ENCODE data around the gene ZBTB20. TPM values are rescaled to one million over a fixed set of nuclear protein-coding genes. Genes with fewer than 3 reads are reported as not detected.
A peak's percentile ranks its signal among the peaks of the same experiment; 100 is the strongest.

ZBTB20 gene
- total RNA-seq, result 100 to 1,000 TPM in 2 of 4 donors, 10 to 100 TPM in 2; 58.6 to 113 (median 87.5) TPM
- polyA plus RNA-seq, result 1 to 10 TPM in 1 of 3 donors, under 1 TPM in 2; under 0.01 to 3.6 (median 0.23) TPM

DNA sequence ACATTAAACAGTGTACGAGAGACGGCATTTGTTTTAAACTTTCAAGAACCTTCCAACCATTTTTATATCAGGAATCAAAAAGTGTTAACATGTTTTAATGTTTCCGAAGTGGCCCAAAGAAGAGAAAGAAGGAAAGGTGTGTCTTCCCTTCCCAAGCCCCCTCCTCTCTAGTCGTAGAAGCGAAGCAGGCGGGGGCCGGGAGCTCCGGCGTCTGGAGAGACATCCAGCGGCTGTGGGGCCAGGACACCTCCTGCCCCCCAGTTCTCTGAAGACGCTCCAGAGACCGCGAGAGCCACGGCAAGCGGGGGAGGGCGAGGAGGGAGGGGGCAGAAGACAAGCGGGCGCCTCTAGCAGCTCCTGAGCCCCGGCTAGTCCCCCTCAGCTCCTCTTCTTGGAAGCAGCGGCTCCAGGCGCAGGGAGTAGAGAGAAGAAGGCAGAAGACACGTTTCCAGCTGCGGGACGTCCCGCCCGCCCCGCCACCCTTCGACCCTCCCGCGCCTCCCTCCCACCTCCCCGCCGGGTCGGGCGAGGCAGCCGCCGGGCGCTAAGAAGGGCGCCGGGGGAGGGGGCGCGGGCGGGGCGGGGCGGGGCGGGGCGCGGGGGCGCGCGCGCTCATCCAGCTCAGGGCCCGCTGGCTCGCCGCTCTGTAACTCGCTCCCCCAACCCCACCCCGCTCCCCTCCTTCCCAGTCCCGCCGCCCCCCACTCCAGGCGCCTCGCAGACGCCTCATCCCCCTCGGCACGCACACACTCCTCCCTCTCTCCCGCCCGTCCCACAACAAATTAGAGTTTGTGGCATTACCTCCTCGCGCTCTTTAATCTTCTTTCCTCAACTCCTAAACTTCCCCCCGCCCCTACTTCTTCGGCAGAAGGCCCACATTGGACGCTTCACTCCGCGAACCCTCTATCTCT, at the start of gene ZBTB20:
TSS of gene ZBTB20 (minus strand) at position 871 of the 911 bp plus-strand sequence.
- peak within 1 kb of the TSS; percentile 98 to 99 (median 99) for H3K27ac ChIP-seq
- intact Hi-C loops (cut with DNase I), result loop anchor here (2.0 to 10.0 kb wide), 5 partner anchors 44 to 1090 kb away; partner anchors contain the start of genes CCDC191 and QTRT2
- WGBS, 2 donors, result 0 to 1% methylated on average over 69 to 72 of the region's 72 CpGs
- peaks cover 0 to 29% (median 19%) of the 10 kb centered on the region in 4 donors for H3K4me1 ChIP-seq
- H3K36me3 ChIP-seq, result no peaks in the 10 kb centered on the region
- DNase-seq, result peak; percentile 87
- no peaks in the 10 kb centered on the region for H3K27me3 ChIP-seq
- TF ChIP-seq POLR2AphosphoS5 (IDR thresholded peaks at IDR 0.05), result peak; percentile 56 to 78 (median 72)
- no peak for TF ChIP-seq EP300 (IDR thresholded peaks at IDR 0.05)
- TF ChIP-seq POLR2A (IDR thresholded peaks at IDR 0.05), result peak in 1 of 2 donors; percentile 34
- TF ChIP-seq, protein P1, sequence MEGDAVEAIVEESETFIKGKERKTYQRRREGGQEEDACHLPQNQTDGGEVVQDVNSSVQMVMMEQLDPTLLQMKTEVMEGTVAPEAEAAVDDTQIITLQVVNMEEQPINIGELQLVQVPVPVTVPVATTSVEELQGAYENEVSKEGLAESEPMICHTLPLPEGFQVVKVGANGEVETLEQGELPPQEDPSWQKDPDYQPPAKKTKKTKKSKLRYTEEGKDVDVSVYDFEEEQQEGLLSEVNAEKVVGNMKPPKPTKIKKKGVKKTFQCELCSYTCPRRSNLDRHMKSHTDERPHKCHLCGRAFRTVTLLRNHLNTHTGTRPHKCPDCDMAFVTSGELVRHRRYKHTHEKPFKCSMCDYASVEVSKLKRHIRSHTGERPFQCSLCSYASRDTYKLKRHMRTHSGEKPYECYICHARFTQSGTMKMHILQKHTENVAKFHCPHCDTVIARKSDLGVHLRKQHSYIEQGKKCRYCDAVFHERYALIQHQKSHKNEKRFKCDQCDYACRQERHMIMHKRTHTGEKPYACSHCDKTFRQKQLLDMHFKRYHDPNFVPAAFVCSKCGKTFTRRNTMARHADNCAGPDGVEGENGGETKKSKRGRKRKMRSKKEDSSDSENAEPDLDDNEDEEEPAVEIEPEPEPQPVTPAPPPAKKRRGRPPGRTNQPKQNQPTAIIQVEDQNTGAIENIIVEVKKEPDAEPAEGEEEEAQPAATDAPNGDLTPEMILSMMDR (IDR thresholded peaks at IDR 0.05), result no peak
- peak within 1 kb of the TSS; percentile 84 to 94 (median 92) for H3K4me3 ChIP-seq
- no peaks in the 10 kb centered on the region for H3K9me3 ChIP-seq

DNA sequence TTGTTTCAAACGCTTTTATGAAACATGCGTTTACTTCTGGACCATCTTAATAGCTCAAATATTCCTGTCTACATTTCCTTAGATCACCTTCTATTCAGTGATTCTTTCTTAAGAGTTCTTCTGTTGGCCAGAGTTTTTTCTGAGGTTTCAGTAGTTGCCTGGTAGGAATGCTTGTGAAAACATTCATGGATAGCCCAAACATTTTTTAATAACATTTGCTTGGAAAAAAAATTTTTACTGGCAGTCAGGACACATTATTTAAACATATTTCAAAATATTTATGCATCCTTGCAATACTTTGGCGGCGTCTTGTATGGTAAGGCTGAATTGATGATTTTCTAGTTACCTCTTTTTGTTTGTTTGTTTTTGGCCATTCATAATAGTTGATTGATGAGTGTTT, 47.4 kb upstream of the ZBTB20 start:
- H3K36me3 ChIP-seq, result no peaks in the 10 kb centered on the region
- H3K27me3 ChIP-seq, result no peaks in the 10 kb centered on the region
- no peak overlapping the region for H3K4me3 ChIP-seq
- peaks cover 0 to 3% (median 0%) of the 10 kb centered on the region in 4 donors for H3K9me3 ChIP-seq
- no peak overlapping the region for H3K27ac ChIP-seq
- H3K4me1 ChIP-seq, result no peaks in the 10 kb centered on the region
- DNase-seq, result no peak
- no peak for TF ChIP-seq POLR2AphosphoS5 (IDR thresholded peaks at IDR 0.05)
- TF ChIP-seq, protein P1 (IDR thresholded peaks at IDR 0.05), result no peak
- no peak for TF ChIP-seq EP300 (IDR thresholded peaks at IDR 0.05)
- TF ChIP-seq POLR2A (IDR thresholded peaks at IDR 0.05), result no peak
- WGBS, 2 donors, result 80 to 81% methylated on average over 4 of the region's 4 CpGs
- intact Hi-C loops (cut with DNase I), result no loop called here

DNA sequence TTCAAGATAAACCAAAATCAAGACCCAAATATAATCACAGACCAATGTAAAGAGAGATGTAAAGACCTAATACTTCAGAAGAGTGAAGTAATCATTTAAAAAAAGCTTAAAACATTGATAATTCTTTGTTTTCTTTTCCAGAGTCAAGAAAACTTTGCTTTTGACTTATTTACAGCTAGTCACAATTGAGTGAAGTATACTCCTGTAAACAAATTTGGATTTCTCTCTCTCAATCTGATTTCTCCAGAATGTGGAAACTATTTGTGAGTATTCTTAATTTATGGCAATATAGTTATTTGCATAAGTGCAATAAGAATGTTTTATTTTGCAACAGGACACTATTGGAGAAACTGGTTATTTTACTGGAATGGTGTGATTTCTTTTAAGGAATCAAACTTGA, 43.7 kb upstream of the ZBTB20 start:
- intact Hi-C loops (cut with DNase I), result no loop called here
- H3K4me3 ChIP-seq, result no peak overlapping the region
- TF ChIP-seq, protein P1 (IDR thresholded peaks at IDR 0.05), result no peak
- no peak for TF ChIP-seq EP300 (IDR thresholded peaks at IDR 0.05)
- TF ChIP-seq POLR2AphosphoS5 (IDR thresholded peaks at IDR 0.05), result no peak
- no peak for TF ChIP-seq POLR2A (IDR thresholded peaks at IDR 0.05)
- peaks cover 0 to 3% (median 0%) of the 10 kb centered on the region in 4 donors for H3K9me3 ChIP-seq
- no peaks in the 10 kb centered on the region for H3K4me1 ChIP-seq
- no peak for DNase-seq
- H3K36me3 ChIP-seq, result no peaks in the 10 kb centered on the region
- no peak overlapping the region for H3K27ac ChIP-seq
- no peaks in the 10 kb centered on the region for H3K27me3 ChIP-seq

DNA sequence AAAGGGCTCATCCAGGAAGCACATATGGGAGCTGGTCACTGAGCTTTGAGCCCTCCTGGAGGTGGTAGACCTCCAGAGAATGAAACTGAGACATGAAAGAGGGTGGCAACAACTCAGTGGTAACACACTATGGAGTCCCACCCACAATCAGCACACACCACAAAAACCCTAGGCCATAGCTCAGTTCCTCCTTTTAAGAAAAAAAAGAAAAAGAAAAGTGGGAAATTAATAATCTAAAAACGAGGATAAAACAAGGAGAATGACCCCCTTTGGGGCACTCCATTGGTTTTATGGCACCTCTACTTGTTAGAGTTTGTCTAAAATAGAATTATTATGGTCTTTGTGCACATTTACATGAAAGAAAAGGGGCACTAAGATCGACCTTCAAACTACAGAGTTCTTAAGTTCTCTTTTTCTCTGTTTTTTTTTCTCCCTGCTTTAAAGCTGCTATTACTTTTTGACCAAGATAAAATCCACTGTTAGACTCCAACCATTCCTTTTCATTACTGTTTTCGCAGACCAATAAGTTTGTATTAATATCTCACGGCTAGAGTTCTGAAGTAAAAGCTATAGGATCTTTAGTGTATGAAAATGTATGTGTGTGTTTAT, 40.2 kb upstream of the ZBTB20 start:
- H3K4me3 ChIP-seq, result no peak overlapping the region
- H3K27me3 ChIP-seq, result no peaks in the 10 kb centered on the region
- no peak overlapping the region for H3K27ac ChIP-seq
- DNase-seq, result no peak
- no peak for TF ChIP-seq POLR2AphosphoS5 (IDR thresholded peaks at IDR 0.05)
- no peak for TF ChIP-seq POLR2A (IDR thresholded peaks at IDR 0.05)
- TF ChIP-seq, protein P1 (IDR thresholded peaks at IDR 0.05), result no peak
- intact Hi-C loops (cut with DNase I), result no loop called here
- H3K4me1 ChIP-seq, result no peaks in the 10 kb centered on the region
- H3K36me3 ChIP-seq, result no peaks in the 10 kb centered on the region
- peaks cover 0 to 3% (median 0%) of the 10 kb centered on the region in 4 donors for H3K9me3 ChIP-seq
- 74 to 84% methylated on average over 4 of the region's 4 CpGs for WGBS, 2 donors
